Thyroid gland (tissue), 4 donors: ENCODE measurements around the gene NCK1. TPM values are rescaled to one million over a fixed set of nuclear protein-coding genes. Genes with fewer than 3 reads are reported as not detected.

Experiments used
- DNase-seq, 2 donors: peaks; one replicate each; pipeline ENCODE4 v3.0.0-alpha.2; 2019
- H3K27ac ChIP-seq, 3 donors: fragments of 200-600 bp; sonication (generic); 1 replicate in 2 of 3; 2 replicates in 1 of 3; pipeline ENCODE4 v1.5.1; 2016 to 2019; ENCODE audit warnings: mild to moderate bottlenecking in 1 of 3, moderate library complexity in 1 of 3
- H3K27me3 ChIP-seq: fragments of 200-600 bp; sonication (generic); one replicate; pipeline ENCODE4 v1.5.1; 2019
- H3K36me3 ChIP-seq, 2 donors: fragments of 200-600 bp; sonication (generic); one replicate each; pipeline ENCODE4 v1.5.1; 2016 to 2019
- H3K4me1 ChIP-seq, 2 donors: fragments of 200-600 bp; sonication (generic); one replicate each; pipeline ENCODE4 v1.5.1; 2017 to 2019
- H3K4me3 ChIP-seq, 3 donors: fragments of 200-600 bp; sonication (generic); replicated peaks in 1 of 3; 1 replicate in 2 of 3; 2 replicates in 1 of 3; pipeline ENCODE4 v1.5.1; 2016; ENCODE audit warnings: mild to moderate bottlenecking in 1 of 3
- H3K9me3 ChIP-seq: fragments of 200-600 bp; sonication (generic); one replicate; pipeline ENCODE4 v1.5.1; 2017
- POLR2A ChIP-seq, 2 donors: fragments of 450-650 bp; IDR thresholded peaks; one replicate each; pipeline ENCODE4 v1.6.1; 2017; ENCODE audit warnings: antibody characterized with exemption in 2 of 2, mild to moderate bottlenecking in 2 of 2, moderate library complexity in 1 of 2
- WGBS, 2 donors: methylation state at CpG; one replicate each; pipeline ENCODE4 v1.1.5; 2017; 5-methylcytosine and 5-hydroxymethylcytosine counted together
- intact Hi-C: fragments of 100-400 bp; cut with DNase I; formaldehyde crosslinking; loops from one replicate; pipeline ENCODE4 v1.15.1; 2023
- total RNA-seq, 4 donors: library from RNA; depleted of rRNA; stranded (reverse); fragments of >200 nt; gene quantifications; one replicate each; pipeline ENCODE4 v1.2.3, GENCODE V29; 2016
- TF ChIP-seq, protein P1 (sequence below), 6 experiments: fragments of 200-600 bp in 3 of 6; fragments of 450-650 bp in 3 of 6; sonication (generic) in 3 of 6; IDR thresholded peaks; one replicate each; pipeline ENCODE4 v1.5.1; 2016 to 2019; ENCODE audit warnings: antibody characterized with exemption in 6 of 6, mild to moderate bottlenecking in 2 of 6, inconsistent platforms in 1 of 6, moderate library complexity in 1 of 6

The NCK1 gene
- total RNA-seq, 4 donors from 2014 or later, result 46.1 to 64.4 (median 47.0) TPM

DNA sequence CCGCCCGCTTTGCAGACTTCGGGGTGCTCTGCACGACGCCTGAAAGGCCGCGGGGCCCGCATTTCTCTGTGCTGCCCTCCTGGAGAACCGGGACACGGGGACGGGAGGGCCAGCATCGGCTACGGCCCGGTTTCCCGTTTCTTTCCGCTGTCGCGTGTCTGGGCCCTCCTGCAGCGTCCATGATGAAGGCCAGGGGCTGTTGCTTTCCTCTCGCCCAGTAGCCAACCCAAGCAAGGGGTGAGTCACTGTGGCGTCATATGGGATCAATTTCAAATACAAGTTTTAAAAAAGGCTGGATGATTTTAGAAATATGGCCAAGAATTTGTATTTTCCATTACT lies 42.6 kb upstream of the NCK1 start:
- H3K4me3 ChIP-seq, result peak overlapping the region; percentile 23 to 51 (median 47)
- 2 to 3% methylated on average over 6 to 19 of the region's 21 CpGs for WGBS, 2 donors
- H3K4me1 ChIP-seq, result peaks cover 22 to 34% of the 10 kb centered on the region in 2 donors
- intact Hi-C loops, result no loop called here
- H3K36me3 ChIP-seq, result no peaks in the 10 kb centered on the region
- H3K9me3 ChIP-seq, result no peaks in the 10 kb centered on the region
- no peaks in the 10 kb centered on the region for H3K27me3 ChIP-seq
- H3K27ac ChIP-seq, result peak overlapping the region; percentile 57 to 88 (median 83)
- TF ChIP-seq, protein P1, sequence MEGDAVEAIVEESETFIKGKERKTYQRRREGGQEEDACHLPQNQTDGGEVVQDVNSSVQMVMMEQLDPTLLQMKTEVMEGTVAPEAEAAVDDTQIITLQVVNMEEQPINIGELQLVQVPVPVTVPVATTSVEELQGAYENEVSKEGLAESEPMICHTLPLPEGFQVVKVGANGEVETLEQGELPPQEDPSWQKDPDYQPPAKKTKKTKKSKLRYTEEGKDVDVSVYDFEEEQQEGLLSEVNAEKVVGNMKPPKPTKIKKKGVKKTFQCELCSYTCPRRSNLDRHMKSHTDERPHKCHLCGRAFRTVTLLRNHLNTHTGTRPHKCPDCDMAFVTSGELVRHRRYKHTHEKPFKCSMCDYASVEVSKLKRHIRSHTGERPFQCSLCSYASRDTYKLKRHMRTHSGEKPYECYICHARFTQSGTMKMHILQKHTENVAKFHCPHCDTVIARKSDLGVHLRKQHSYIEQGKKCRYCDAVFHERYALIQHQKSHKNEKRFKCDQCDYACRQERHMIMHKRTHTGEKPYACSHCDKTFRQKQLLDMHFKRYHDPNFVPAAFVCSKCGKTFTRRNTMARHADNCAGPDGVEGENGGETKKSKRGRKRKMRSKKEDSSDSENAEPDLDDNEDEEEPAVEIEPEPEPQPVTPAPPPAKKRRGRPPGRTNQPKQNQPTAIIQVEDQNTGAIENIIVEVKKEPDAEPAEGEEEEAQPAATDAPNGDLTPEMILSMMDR (IDR thresholded peaks at IDR 0.05), result no peak
- no peak for TF ChIP-seq POLR2A (IDR thresholded peaks at IDR 0.05)
- peak; percentile 7 to 12 for DNase-seq

DNA sequence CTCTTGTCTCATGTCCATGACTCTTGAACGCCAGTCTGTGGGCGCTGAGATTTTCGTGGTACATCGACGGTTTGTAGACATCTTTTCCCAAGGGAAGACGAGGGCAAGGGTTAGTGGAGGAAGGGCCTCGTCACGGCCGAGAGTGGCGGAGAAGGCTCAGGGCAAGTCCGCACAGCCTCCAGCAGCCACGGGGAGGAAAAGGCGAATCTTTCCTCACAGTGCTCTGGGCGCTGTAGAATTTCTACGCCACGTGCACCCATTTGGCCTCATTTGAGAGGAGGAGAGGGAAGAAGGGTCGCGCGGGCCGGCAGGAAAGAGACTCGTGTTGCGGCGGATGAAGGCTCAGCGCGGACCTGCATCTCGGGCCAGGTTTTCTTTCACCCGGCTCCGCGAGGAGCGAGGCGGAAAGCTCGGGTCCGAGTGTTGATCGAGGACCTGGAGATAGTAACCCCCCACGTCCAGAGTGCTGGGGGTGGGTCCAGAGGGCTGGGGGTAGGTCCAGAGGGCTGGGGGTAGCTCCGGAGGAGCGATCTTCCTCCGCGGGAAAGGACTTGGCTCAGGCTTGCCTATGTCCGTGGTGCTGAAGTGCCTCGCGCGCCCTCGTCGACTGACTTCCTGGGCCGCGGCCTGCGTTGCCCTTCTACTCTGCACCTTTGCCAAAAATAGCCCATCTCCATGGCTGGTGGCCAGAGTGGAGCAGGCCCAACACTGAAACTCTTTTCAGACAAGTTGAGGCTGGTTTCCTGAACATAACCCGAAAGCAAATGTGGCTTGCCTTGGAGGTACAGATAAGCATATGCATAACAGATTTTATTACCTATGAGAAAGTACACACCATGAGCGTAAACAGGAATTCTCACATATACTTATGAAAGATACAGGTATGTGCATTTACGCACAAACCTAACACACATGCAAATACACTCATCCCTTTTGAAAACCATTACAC lies 42.0 kb upstream of the NCK1 start:
- TF ChIP-seq, protein P1 (IDR thresholded peaks at IDR 0.05), result no peak
- no peak for TF ChIP-seq POLR2A (IDR thresholded peaks at IDR 0.05)
- Histone ChIP-seq H3K4me1 (peaks cover 22 to 34% of the 10 kb centered on the region in 2 donors), H3K36me3 (no peaks in the 10 kb centered on the region), H3K27ac (peak overlapping the region; percentile 57 to 88 (median 83)), H3K9me3 (no peaks in the 10 kb centered on the region), H3K27me3 (no peaks in the 10 kb centered on the region), H3K4me3 (peak overlapping the region; percentile 23 to 51 (median 41))
- DNase-seq, result peak; percentile 59 to 69
- intact Hi-C loops, result no loop called here
- 10 to 17% methylated on average over 37 to 50 of the region's 51 CpGs for WGBS, 2 donors

DNA sequence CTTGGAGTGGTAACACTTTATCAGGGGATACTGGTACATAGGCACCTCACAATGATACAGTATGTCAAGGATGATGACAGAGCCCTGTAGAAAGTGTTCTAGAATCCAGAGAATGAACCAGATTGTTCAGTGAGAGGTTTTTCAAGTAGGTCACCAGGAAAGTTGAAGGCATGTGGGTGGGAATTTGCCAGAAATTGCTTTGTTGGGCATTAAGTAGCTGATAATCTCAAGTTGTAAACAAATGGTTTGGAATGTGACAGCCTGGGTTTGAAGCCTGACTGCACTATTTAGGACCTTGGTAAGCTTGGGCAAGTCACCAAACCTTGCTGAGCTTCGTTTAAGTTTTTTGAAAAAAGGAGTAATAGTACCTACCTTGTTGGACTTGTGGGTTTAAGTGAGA lies 30.5 kb upstream of the NCK1 start:
- H3K4me1 ChIP-seq, result peaks cover 6 to 12% of the 10 kb centered on the region in 2 donors
- no peak overlapping the region for H3K4me3 ChIP-seq
- intact Hi-C loops, result no loop called here
- H3K27me3 ChIP-seq, result no peaks in the 10 kb centered on the region
- DNase-seq, result no peak
- H3K27ac ChIP-seq, result no peak overlapping the region
- TF ChIP-seq, protein P1 (IDR thresholded peaks at IDR 0.05), result no peak
- TF ChIP-seq POLR2A (IDR thresholded peaks at IDR 0.05), result no peak
- H3K36me3 ChIP-seq, result no peaks in the 10 kb centered on the region
- no peaks in the 10 kb centered on the region for H3K9me3 ChIP-seq
- 56 to 59% methylated on average over 1 of the region's 1 CpG for WGBS, 2 donors

DNA sequence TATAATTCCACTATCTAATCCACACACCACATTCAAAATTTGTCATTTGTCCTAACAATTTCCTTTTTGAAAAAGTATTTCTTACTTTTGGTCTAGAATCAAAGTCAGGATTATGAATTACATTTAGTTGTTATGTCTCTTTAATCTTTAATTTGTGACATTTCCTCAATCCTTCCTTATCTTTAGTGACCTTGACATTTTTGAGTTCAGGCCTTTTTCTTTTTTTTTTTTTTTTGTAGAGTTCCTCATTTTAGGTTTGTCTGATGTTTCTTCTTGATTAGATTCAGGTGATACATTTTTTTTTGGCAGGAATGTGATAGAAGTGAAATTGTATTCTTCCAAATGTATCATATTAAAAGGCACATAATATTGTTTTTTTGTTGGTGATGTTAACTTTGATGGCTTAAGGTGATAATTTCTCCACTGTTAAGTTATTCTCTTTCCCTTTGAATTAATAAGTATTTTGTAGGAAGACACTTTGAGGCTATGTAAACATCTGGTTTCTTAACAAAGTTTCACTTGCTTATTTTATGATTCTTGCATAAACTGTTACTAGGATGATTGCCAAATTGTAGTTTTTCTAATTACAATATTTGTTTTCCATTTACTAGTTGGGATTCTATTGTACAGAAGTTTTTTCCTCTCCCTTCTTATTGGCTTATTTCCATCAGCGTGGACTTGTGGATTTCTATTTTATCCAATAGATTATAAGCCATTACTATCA lies 26.8 kb upstream of the NCK1 start:
- Histone ChIP-seq H3K4me3 (no peak overlapping the region), H3K4me1 (peaks cover 18 to 34% of the 10 kb centered on the region in 2 donors), H3K27ac (no peak overlapping the region), H3K9me3 (no peaks in the 10 kb centered on the region), H3K27me3 (no peaks in the 10 kb centered on the region), H3K36me3 (no peaks in the 10 kb centered on the region)
- TF ChIP-seq POLR2A (IDR thresholded peaks at IDR 0.05), result no peak
- TF ChIP-seq, protein P1 (IDR thresholded peaks at IDR 0.05), result no peak
- WGBS, 2 donors, result 82 to 84% methylated on average over 1 of the region's 1 CpG
- no peak for DNase-seq
- intact Hi-C loops, result no loop called here
